ENCODE results near the gene RAC3. TPM values are rescaled to one million over a fixed set of nuclear protein-coding genes. Genes with fewer than 3 reads are reported as not detected.

Gene RAC3
- total RNA-seq, 1 experiment from 2014 or later, result 24.8 TPM

DNA sequence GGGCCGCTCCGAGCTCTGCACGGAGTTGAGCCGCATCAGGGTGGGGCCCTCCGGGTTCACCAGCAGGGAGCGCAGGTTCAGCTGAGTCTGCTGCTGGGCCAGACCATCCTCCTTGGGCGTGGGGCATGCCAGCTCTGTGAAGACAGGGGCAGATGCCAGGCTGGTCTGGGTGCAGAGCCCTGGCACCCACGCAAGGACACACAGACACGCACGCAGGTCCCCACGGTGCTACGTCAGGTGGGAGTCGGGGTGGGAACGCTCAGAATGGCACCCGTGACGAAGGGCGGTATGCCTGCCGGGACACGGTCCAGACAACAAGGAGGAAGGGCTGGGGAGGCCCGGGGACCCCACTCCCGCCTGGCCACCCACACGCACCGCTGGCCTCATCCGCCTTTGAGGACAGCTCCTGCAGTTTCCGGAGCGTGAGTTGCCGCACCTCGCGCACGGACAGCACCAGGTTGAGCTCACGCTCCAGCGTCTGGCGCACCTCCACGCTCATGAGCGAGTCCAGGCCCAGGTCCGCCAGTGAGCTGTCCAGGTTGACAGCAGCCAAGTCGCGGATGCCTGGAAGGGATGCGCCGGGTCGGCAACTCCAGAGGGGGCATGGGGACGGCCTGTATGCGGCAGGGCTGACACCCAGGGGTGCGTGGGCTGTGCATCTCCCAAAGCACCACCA, 49.4 kb downstream of the RAC3 start:
- no peaks in the 10 kb centered on the region for H3K4me1 ChIP-seq (ENCODE audit: insufficient read depth, low read length, poor library complexity, severe bottlenecking)
- POLR2A ChIA-PET (ENCODE audit: low non-redundant PET), result no interaction called here
- BruUV-seq (replicated peaks), result no TSS peak
- intact Hi-C loops (cut with micrococcal nuclease; ENCODE audit: unreplicated experiment), result no loop called here
- H3K27me3 ChIP-seq (replicated peaks; ENCODE audit: insufficient read depth, low read depth, low read length, poor library complexity), result no peaks in the 10 kb centered on the region
- no peak for TF ChIP-seq EZH2 (IDR thresholded peaks at IDR 0.05; ENCODE audit: borderline replicate concordance, low read depth, low read length, poor library complexity, severe bottlenecking)
- TF ChIP-seq, protein P1, sequence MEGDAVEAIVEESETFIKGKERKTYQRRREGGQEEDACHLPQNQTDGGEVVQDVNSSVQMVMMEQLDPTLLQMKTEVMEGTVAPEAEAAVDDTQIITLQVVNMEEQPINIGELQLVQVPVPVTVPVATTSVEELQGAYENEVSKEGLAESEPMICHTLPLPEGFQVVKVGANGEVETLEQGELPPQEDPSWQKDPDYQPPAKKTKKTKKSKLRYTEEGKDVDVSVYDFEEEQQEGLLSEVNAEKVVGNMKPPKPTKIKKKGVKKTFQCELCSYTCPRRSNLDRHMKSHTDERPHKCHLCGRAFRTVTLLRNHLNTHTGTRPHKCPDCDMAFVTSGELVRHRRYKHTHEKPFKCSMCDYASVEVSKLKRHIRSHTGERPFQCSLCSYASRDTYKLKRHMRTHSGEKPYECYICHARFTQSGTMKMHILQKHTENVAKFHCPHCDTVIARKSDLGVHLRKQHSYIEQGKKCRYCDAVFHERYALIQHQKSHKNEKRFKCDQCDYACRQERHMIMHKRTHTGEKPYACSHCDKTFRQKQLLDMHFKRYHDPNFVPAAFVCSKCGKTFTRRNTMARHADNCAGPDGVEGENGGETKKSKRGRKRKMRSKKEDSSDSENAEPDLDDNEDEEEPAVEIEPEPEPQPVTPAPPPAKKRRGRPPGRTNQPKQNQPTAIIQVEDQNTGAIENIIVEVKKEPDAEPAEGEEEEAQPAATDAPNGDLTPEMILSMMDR (conservative IDR thresholded peaks at IDR 0.05; ENCODE audit: low read depth, low read length), result no peak
- no peak overlapping the region for H3K27ac ChIP-seq (ENCODE audit: low read depth, low read length, poor library complexity, severe bottlenecking)
- CTCF ChIA-PET, result no interaction called here
- H3K36me3 ChIP-seq (ENCODE audit: insufficient read depth, low read length, poor library complexity, severe bottlenecking), result peaks cover 87% of the 10 kb centered on the region
- no peaks in the 10 kb centered on the region for H3K9me3 ChIP-seq (ENCODE audit: low read depth, low read length, poor library complexity, severe bottlenecking)
- no peak overlapping the region for H3K4me3 ChIP-seq (ENCODE audit: low read depth, low read length, poor library complexity, severe bottlenecking)
- no peak for DNase-seq (ENCODE audit: low spot score)

DNA sequence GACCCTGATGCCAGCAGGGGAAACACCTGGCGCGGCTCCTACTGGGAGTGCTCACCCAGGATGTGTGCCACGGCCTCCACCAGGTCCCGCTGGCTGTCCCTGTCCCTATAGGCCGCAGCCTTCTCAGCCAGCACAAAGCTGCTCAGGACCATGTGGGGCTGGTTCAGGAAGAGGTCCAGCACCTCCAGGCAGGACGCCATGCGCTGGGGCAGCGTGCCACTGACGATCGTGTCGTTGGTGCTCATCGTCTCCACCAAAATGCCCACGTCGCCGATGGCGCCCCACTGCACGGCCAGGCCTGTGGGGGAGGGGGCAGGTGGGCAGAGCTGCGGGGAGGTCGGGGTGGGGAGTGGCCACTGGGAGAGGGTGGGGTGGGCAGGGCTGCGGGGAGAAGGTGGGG, 50.1 kb downstream of the RAC3 start:
- H3K4me3 ChIP-seq (ENCODE audit: low read depth, low read length, poor library complexity, severe bottlenecking), result no peak overlapping the region
- TF ChIP-seq, protein P1 (conservative IDR thresholded peaks at IDR 0.05; ENCODE audit: low read depth, low read length), result no peak
- no peak for TF ChIP-seq EZH2 (IDR thresholded peaks at IDR 0.05; ENCODE audit: borderline replicate concordance, low read depth, low read length, poor library complexity, severe bottlenecking)
- DNase-seq (ENCODE audit: low spot score), result no peak
- intact Hi-C loops (cut with micrococcal nuclease; ENCODE audit: unreplicated experiment), result no loop called here
- ChIA-PET POLR2A (ENCODE audit: low non-redundant PET) (no interaction called here), CTCF (no interaction called here)
- no peaks in the 10 kb centered on the region for H3K9me3 ChIP-seq (ENCODE audit: low read depth, low read length, poor library complexity, severe bottlenecking)
- H3K36me3 ChIP-seq (ENCODE audit: insufficient read depth, low read length, poor library complexity, severe bottlenecking), result peaks cover 93% of the 10 kb centered on the region
- no peaks in the 10 kb centered on the region for H3K4me1 ChIP-seq (ENCODE audit: insufficient read depth, low read length, poor library complexity, severe bottlenecking)
- no peak overlapping the region for H3K27ac ChIP-seq (ENCODE audit: low read depth, low read length, poor library complexity, severe bottlenecking)
- H3K27me3 ChIP-seq (replicated peaks; ENCODE audit: insufficient read depth, low read depth, low read length, poor library complexity), result no peaks in the 10 kb centered on the region
- no TSS peak for BruUV-seq (replicated peaks)

DNA sequence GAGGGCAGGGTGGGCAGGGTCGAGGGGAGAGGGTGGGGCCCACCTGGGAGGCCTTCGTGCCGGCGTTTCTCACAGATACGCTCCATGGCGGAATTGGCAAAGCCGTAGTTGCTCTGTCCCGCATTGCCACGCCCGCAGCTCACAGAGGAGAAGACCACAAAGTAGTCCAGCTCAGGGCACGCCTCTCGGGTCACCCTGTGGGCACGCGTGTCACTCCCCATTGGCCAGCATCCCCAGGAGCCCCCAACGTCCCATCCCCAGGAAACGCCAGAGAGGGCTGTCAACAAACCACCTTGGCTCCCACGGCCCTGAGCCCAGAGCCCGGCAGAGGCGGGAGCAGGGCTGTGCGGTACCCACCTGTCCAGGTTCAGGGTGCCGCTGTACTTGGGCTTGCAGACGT, 50.5 kb downstream of the RAC3 start:
- Histone ChIP-seq H3K27ac (ENCODE audit: low read depth, low read length, poor library complexity, severe bottlenecking) (no peak overlapping the region), H3K36me3 (ENCODE audit: insufficient read depth, low read length, poor library complexity, severe bottlenecking) (peaks cover 93% of the 10 kb centered on the region), H3K9me3 (ENCODE audit: low read depth, low read length, poor library complexity, severe bottlenecking) (no peaks in the 10 kb centered on the region), H3K27me3 (replicated peaks; ENCODE audit: insufficient read depth, low read depth, low read length, poor library complexity) (no peaks in the 10 kb centered on the region), H3K4me3 (ENCODE audit: low read depth, low read length, poor library complexity, severe bottlenecking) (no peak overlapping the region), H3K4me1 (ENCODE audit: insufficient read depth, low read length, poor library complexity, severe bottlenecking) (no peaks in the 10 kb centered on the region)
- no peak for DNase-seq (ENCODE audit: low spot score)
- CTCF ChIA-PET, result no interaction called here
- POLR2A ChIA-PET (ENCODE audit: low non-redundant PET), result no interaction called here
- TF ChIP-seq EZH2 (IDR thresholded peaks at IDR 0.05; ENCODE audit: borderline replicate concordance, low read depth, low read length, poor library complexity, severe bottlenecking), result no peak
- TF ChIP-seq, protein P1 (conservative IDR thresholded peaks at IDR 0.05; ENCODE audit: low read depth, low read length), result no peak
- BruUV-seq (replicated peaks), result no TSS peak
- intact Hi-C loops (cut with micrococcal nuclease; ENCODE audit: unreplicated experiment), result no loop called here
